Stimulated activated CD8-positive, alpha-beta memory T cell treated with anti-CD3 and anti-CD28 coated beads, Interleukin-12 subunit alpha, Interleukin-12 subunit beta, amount 100 ng/mL, for 1 hour (primary cell): Measurements from ENCODE around the gene DCST2.
A peak's percentile ranks its signal among the peaks of the same experiment; 100 is the strongest.

ENCODE experiments used
- DNase-seq: peaks from one replicate; pipeline ENCODE4 v3.0.0-alpha.2; 2020; ENCODE audit warnings: low read depth

DCST2 gene

GRCh38 chr1:155049651-155050559 is 16.3 kb upstream of the DCST2 start:
- no peak for DNase-seq

GRCh38 chr1:155048449-155049334 is 15.1 kb upstream of the DCST2 start:
- DNase-seq, result no peak

GRCh38 chr1:155044812-155045657 is 11.5 kb upstream of the DCST2 start:
- DNase-seq, result peak; percentile 38

GRCh38 chr1:155044365-155044764 is 10.8 kb upstream of the DCST2 start:
- no peak for DNase-seq

GRCh38 chr1:155043793-155044192 is 10.2 kb upstream of the DCST2 start:
- DNase-seq, result no peak

GRCh38 chr1:155043301-155043702 is 9.7 kb upstream of the DCST2 start:
- no peak for DNase-seq

- no peak for DNase-seq
Observed at GRCh38 chr1:155042789-155043188, 9.2 kb upstream of the DCST2 start.

- no peak for DNase-seq
Observed at GRCh38 chr1:155040358-155041093, 6.9 kb upstream of the DCST2 start.

GRCh38 chr1:155039308-155039669 is 5.7 kb upstream of the DCST2 start:
- DNase-seq, result no peak

- no peak for DNase-seq
Observed at GRCh38 chr1:155038602-155039307, 5.2 kb upstream of the DCST2 start.

GRCh38 chr1:155037851-155038441 is 4.4 kb upstream of the DCST2 start:
- no peak for DNase-seq

- DNase-seq, result no peak
Observed at GRCh38 chr1:155037043-155037442, 3.5 kb upstream of the DCST2 start.

- no peak for DNase-seq
Observed at GRCh38 chr1:155035936-155036335, 2.4 kb upstream of the DCST2 start.

- DNase-seq, result no peak
Observed at GRCh38 chr1:155034318-155035208, 982 bp upstream of the DCST2 start.

- no peak for DNase-seq
Observed at GRCh38 chr1:155032886-155033285, 695 bp downstream of the DCST2 start.

GRCh38 chr1:155030899-155031298 is 2.7 kb downstream of the DCST2 start:
- DNase-seq, result no peak

GRCh38 chr1:155030243-155030795 is 3.3 kb downstream of the DCST2 start:
- no peak for DNase-seq

- DNase-seq, result no peak
Observed at GRCh38 chr1:155029513-155030242, 3.9 kb downstream of the DCST2 start.
